HFFc6 (cell line): ENCODE measurements around the gene ZNF3. TPM values are rescaled to one million over a fixed set of nuclear protein-coding genes. Genes with fewer than 3 reads are reported as not detected.

Experiments
- DNase-seq: peaks from one replicate; pipeline ENCODE4 v3.0.0-alpha.2; 2018
- H3K27ac Mint-ChIP-seq: 2 replicates; pipeline ENCODE4 v1.8.0; 2020; ENCODE audit warnings: mild to moderate bottlenecking, mixed read lengths
- H3K27me3 Mint-ChIP-seq: 2 replicates; pipeline ENCODE4 v1.8.0; 2021; ENCODE audit warnings: mild to moderate bottlenecking, moderate library complexity, mixed read lengths; ENCODE audit not compliant: insufficient read depth
- H3K36me3 Mint-ChIP-seq: 2 replicates; pipeline ENCODE4 v1.8.0; 2021; ENCODE audit warnings: low read depth, mixed read lengths
- H3K4me1 Mint-ChIP-seq: 2 replicates; pipeline ENCODE4 v1.8.0; 2020; ENCODE audit warnings: low read depth, mixed read lengths
- H3K4me3 Mint-ChIP-seq: 2 replicates; pipeline ENCODE4 v1.8.0; 2020; ENCODE audit warnings: mild to moderate bottlenecking, moderate library complexity, mixed read lengths
- H3K9me3 Mint-ChIP-seq: 2 replicates; pipeline ENCODE4 v1.8.0; 2020; ENCODE audit warnings: mild to moderate bottlenecking, mixed read lengths
- total RNA-seq, 6 experiments: library from RNA; stranded (reverse); fragmentation: NEBNext Ultra II Directional; extraction: Animal tissue kit (Norgen Biotek cat#: 25700); gene quantifications; 2 replicates in 1 of 6; 3 replicates in 5 of 6; pipeline ENCODE4 v1.2.3, GENCODE V29; 2021
- TF ChIP-seq, protein P1 (sequence below): fragments of 200-600 bp; sonication (generic); IDR thresholded peaks from 2 replicates; pipeline ENCODE4 v1.5.0; 2021; ENCODE audit warnings: antibody characterized with exemption, mild to moderate bottlenecking

Gene ZNF3
- total RNA-seq, 6 experiments from 2014 or later = 16.5 to 19.4 (median 18.3) TPM

DNA sequence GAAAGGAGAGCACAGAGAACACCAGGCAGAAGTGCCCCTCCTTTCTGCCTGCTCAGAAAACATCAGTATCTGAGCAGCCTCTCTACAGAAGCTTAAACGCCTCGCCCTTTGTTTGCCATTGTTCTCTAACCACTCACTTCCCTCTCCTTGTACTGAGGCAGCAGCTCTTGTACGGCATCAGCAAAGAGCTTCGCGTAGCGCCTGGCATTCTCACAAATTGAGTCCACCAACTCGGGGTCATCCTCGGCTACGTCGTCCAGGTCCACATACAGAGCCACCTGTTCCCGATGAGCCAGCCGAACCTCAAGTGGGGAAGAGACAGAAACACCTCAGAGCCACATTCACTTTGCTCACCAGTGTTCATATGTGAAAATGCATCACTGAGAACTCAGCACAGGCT is 17.9 kb upstream of the ZNF3 start:
- H3K27ac Mint-ChIP-seq = peak overlapping the region; percentile 64
- TF ChIP-seq, protein P1, sequence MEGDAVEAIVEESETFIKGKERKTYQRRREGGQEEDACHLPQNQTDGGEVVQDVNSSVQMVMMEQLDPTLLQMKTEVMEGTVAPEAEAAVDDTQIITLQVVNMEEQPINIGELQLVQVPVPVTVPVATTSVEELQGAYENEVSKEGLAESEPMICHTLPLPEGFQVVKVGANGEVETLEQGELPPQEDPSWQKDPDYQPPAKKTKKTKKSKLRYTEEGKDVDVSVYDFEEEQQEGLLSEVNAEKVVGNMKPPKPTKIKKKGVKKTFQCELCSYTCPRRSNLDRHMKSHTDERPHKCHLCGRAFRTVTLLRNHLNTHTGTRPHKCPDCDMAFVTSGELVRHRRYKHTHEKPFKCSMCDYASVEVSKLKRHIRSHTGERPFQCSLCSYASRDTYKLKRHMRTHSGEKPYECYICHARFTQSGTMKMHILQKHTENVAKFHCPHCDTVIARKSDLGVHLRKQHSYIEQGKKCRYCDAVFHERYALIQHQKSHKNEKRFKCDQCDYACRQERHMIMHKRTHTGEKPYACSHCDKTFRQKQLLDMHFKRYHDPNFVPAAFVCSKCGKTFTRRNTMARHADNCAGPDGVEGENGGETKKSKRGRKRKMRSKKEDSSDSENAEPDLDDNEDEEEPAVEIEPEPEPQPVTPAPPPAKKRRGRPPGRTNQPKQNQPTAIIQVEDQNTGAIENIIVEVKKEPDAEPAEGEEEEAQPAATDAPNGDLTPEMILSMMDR = no peak
- H3K36me3 Mint-ChIP-seq = peaks cover 60% of the 10 kb centered on the region
- H3K9me3 Mint-ChIP-seq = no peaks in the 10 kb centered on the region
- H3K4me1 Mint-ChIP-seq = peaks cover 53% of the 10 kb centered on the region
- peak overlapping the region; percentile 90 for H3K4me3 Mint-ChIP-seq
- no peak for DNase-seq
- peaks cover 2% of the 10 kb centered on the region for H3K27me3 Mint-ChIP-seq

DNA sequence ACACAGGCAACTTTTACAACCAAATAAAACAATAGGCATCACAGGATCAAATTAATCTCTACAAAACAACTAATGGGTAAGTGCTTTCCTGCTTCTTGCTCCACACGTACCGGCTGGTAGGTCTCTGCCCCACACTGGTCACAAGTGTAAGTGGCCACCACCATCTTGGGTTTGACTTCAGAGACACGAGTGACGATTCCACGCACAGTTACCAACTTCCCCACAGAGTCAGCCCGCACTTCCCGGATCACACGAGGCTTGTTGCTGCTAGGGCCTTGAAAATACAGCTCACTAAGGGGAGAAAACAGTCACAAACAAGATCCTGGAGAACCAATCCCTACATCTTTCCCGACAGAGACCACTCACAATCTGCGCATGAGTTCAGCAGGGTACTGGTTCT is 17.4 kb upstream of the ZNF3 start:
- H3K4me1 Mint-ChIP-seq = peaks cover 51% of the 10 kb centered on the region
- H3K27me3 Mint-ChIP-seq = peaks cover 2% of the 10 kb centered on the region
- DNase-seq = no peak
- H3K9me3 Mint-ChIP-seq = no peaks in the 10 kb centered on the region
- peak overlapping the region; percentile 64 for H3K27ac Mint-ChIP-seq
- TF ChIP-seq, protein P1 = no peak
- H3K36me3 Mint-ChIP-seq = peaks cover 58% of the 10 kb centered on the region
- H3K4me3 Mint-ChIP-seq = peak overlapping the region; percentile 90

DNA sequence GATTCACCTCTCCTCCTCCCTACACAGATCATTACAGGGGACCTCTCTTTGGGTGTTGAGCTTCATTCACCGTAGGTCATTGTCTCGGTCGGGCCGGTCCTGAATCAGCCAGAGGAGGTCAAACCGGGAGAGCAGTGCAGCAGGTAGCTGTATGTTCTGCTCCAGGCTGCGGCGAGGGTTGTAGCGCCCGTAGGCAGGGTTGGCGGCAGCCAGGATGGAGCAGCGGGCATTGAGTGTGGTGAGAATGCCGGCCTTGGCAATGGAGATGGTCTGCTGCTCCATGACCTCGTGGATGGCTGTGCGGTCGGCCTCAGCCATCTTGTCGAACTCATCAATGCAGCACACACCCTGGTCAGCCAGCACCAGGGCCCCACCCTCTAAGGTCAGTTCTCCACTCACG is 14.2 kb upstream of the ZNF3 start:
- Mint-ChIP-seq H3K27me3 (no peaks in the 10 kb centered on the region; the same call in none of the 2 replicates), H3K4me1 (peaks cover 62% of the 10 kb centered on the region), H3K4me3 (no peak overlapping the region), H3K27ac (peak overlapping the region; percentile 66), H3K36me3 (peaks cover 78% of the 10 kb centered on the region), H3K9me3 (no peaks in the 10 kb centered on the region)
- TF ChIP-seq, protein P1 = no peak
- DNase-seq = no peak

DNA sequence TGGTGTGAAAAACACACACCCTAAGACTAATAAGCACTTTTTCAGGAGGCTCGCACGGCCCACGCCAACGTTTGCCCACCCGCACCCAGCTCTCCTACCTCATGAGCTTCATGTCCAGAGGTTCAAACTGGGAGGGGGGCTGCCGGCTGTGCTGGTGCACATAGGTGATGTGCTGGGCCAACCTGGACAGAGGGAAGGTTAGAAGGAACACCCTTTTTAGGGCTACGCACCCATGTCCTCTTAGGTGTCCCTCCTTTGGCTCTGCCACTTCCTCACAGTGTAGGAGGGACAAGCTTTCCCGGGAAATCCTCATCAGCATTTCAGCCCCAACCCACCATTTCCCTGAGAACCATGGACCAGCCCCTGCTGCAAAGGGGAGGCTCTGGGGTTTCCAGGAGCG is 13.8 kb upstream of the ZNF3 start:
- Mint-ChIP-seq H3K4me3 (no peak overlapping the region), H3K4me1 (peaks cover 66% of the 10 kb centered on the region), H3K27me3 (no peaks in the 10 kb centered on the region; the same call in none of the 2 replicates), H3K9me3 (no peaks in the 10 kb centered on the region), H3K36me3 (peaks cover 83% of the 10 kb centered on the region), H3K27ac (peak overlapping the region; percentile 66)
- TF ChIP-seq, protein P1 = no peak
- no peak for DNase-seq

DNA sequence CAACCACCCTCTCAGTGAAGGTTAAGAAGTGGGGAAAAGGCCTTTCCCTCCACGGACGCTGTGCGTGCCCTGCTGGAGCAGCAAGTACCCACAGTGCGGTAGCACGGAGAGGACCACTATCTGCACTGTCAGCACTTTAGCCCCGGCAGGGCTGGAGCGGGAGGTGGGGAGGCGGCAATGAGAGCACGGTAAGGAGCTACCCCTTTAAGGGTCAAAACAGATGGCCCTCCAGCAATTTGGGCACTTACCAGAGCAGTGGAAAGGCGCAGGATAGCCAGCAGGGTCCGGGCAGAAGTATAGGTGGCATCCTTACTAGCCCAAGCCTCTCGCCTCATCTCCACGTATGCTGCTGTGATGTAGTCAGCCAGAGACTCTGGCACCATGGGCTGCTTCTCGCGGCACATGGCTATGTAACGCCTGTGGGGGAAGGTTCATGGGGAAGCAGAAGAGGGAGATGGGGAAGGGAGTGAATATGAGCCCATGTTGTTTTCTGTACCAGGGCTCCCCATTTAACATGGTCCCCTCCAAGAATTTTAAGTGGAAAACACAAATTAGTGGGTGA is 12.5 kb upstream of the ZNF3 start:
- H3K27me3 Mint-ChIP-seq = peaks cover 2% of the 10 kb centered on the region
- peaks cover 74% of the 10 kb centered on the region for H3K36me3 Mint-ChIP-seq
- H3K27ac Mint-ChIP-seq = peak overlapping the region; percentile 67
- peaks cover 66% of the 10 kb centered on the region for H3K4me1 Mint-ChIP-seq
- TF ChIP-seq, protein P1 = no peak
- no peak for DNase-seq
- H3K4me3 Mint-ChIP-seq = no peak overlapping the region
- H3K9me3 Mint-ChIP-seq = no peaks in the 10 kb centered on the region

DNA sequence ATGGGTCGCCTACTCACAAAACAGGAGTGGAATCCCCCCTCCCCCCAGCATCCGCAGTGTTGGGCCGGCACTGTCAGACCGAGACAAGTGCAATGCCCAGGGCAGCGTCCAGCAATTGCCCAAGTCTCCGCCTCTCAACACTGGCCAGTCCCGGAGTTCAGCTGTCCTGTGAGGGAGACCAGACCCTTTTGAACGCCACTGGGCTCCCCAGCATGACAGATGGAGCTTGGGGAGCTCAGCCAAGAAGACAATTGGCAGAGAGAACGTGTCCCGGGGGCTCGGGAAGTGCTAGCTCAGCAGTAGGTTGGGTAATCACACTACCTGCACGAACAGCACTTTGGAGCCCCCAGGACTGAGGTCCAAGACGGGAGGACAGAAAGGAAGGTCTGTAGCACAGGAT is 12.0 kb upstream of the ZNF3 start:
- H3K27ac Mint-ChIP-seq = peak overlapping the region; percentile 67
- no peak for DNase-seq
- TF ChIP-seq, protein P1 = no peak
- no peak overlapping the region for H3K4me3 Mint-ChIP-seq
- H3K27me3 Mint-ChIP-seq = peaks cover 2% of the 10 kb centered on the region
- peaks cover 61% of the 10 kb centered on the region for H3K4me1 Mint-ChIP-seq
- no peaks in the 10 kb centered on the region for H3K9me3 Mint-ChIP-seq
- H3K36me3 Mint-ChIP-seq = peaks cover 69% of the 10 kb centered on the region
